Measurements from ENCODE around the gene MOV10L1.
A peak's percentile ranks its signal among the peaks of the same experiment; 100 is the strongest.
"Not testable (repeated sequence)": the region's sequence is repeated elsewhere in the genome, so short reads cannot be mapped to it uniquely, and the experiment has no call there.

The MOV10L1 gene

DNA sequence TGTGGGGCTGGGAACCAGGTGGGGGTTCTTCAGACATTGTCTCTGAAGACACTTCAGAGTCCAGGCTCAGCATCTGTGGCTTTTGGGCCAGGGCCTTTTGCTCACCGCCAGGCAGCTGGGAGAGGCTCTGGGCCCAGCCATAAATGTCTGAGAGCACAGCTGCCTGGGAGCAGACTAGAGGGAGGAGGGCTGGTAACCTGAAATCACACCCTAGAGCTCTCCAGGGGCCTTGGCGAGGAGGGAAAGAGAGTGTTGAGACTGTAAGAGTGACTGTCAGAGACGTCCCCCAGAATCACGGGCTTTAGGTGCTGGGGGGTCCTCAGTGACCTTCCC, 100.0 kb downstream of the MOV10L1 start:
- DNase-seq (ENCODE audit: low read depth): no peak

DNA sequence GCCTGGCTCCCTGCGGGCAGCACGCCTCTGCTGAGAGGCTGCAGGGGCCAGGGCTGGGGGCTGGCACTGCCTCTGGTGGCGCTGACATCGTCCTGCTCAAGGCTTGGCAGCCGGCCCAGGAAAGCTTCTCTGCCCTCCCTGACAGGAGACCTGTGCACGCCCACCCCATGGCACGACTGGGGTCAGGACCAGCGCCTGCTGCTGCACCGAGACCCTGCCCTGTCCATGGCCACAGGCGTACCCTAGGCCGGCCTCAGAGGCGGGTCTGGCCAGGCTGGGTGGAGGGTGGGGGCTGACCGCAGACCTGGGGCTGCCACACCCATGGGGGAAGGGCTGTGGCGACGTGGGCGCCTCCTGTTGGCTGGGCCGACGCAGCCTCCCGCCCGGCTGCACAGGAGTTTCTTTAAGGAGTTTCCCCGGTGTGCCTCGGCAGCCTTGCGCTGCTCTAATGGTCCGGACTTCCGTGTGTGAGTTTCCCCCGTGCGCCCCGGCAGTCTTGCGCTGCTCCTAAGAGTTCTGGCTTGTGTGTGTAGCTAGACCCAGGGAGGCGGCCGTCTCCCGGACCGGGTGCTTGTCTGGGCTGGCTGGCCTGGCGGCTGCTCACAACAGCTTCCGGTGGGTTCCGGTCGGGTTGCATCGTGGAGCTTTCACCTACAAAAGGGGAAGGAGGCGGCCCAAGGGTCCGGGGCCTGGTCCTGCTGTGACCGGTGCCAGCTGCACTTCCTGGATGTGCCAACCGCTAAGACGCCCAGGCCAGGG, 100.6 kb downstream of the MOV10L1 start:
- DNase-seq (ENCODE audit: low read depth): peak; percentile 83

DNA sequence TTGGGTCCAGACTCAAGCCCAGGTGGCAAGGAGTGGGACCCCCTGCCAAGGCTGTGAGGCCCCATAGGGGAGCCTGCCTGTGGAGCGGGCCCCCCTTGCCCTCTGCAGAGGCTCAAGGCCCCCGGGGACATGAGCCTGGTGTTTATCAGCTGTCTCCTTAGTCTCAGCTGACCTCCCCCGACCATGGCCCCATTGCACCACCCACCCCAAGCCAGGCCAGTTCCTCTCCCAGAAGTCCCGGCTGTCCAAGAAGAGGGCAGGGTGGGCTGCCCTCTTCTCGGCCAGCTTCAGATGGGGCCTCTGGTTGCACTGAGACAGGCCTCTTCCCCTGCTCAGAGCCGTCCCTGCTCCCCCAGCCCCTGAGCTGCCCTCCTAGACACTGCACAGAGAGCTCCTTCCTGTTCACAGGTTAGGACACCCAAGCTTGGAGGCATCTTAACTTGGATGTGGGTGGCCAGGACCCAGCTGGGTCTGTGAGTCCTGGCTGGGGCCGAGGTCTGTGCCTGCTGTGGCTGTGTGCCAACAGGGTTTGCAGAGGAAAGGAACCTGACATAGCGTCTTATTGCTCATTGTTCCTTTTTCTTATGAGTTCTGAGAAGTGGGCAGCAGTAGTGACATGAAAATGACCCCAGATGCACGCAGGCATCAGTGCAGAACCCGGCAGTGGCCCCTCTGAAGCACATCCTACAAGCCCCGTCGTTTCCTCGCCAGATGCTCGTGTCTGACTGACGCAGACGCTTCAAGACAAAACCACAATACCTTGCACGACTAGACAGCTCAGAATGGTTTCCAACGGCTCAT, 101.3 kb downstream of the MOV10L1 start:
- DNase-seq (ENCODE audit: low read depth): no peak

DNA sequence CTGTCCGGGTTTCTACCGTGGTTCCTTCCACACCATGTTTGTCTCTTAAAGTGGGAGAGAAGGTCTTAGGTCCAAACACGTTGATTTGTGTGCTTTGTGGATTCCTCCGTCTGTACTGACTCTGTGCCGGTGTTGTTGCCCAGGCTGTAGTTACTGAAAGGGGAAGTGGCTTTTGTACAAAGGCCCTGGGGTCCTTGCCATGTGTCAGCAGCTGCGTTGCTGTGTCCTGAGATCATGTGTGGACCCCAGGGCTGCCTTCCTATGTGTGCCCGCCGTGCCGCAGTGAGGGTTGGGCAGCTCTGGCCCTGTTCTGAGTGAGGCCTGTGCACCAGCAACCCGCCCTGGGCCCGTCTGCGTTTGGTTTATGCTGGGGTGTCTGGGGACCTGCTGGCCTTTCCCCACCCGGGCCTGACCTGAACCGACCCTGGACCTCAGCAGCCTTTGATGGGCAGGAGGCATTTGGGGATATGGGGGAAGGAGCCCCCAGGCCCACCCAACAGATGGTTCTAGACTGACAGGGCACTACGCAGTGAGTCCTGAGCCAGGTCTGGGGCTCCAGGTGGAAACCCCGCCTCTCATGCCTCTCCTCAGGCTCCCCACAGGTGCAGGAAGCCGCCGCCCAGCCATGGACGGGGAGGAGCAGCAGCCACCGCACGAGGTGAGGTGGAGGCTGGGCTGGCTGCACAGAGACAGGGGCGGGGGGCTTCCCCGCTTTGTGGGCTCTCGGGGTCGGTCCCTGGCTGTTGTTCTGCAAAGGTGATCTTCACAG, 102.8 kb downstream of the MOV10L1 start:
- no peak for DNase-seq (ENCODE audit: low read depth)

DNA sequence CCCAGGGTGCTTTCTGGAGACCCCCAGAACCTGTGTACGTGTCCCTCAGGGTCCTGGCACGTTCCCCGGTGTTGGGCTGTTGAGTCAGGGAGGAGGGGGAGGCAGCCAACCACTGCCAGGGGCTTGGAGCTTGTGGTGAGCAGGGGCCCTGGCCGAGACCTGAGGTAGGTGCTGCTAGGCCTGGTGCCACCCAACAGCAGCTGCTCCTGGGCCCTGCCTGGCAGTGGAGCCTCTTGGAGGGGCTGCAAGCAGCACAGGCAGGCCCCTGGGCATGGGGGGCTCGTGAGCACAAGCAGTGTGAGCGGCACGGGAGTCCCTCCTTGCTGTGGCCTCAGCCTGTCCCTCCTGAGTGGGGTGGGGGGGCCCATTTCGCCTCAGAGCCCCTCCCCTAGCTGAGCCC, 103.8 kb downstream of the MOV10L1 start:
- DNase-seq (ENCODE audit: low read depth): no peak

DNA sequence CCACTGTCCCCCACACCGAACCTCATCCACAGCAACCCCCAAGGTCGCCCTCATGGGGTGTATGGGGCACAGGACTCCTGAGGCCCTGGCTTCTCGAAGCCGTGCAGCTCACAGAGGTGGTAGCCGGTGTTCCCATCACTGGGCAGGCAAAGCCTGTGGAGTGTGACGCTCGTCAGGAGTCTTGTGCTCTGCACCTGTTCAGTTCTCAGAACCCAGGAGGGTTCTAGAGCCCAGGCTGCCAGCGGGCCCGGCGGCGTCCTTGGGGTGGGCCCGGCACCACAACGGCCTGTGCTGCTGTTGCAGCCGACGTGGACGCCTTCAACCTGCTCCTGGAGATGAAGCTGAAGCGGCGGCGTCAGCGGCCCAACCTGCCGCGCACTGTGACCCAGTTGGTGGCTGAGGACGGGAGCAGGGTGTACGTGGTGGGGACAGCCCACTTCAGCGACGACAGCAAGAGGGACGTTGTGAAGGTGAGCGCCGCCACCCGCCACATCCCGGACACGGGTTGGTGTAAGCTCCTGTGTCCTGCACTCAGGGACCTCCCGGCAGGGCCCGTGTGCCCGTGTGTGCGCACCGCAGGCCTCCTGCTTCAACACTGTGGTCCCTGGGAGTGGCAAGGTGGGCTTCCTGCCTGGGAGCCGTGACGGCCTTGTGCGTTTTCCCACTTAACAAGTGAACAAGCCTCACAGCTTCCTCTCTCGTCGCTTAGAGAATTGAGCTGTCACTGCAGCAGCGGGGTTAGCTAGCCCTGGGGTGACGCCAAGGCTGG, 104.4 kb downstream of the MOV10L1 start:
- no peak for DNase-seq (ENCODE audit: low read depth)

DNA sequence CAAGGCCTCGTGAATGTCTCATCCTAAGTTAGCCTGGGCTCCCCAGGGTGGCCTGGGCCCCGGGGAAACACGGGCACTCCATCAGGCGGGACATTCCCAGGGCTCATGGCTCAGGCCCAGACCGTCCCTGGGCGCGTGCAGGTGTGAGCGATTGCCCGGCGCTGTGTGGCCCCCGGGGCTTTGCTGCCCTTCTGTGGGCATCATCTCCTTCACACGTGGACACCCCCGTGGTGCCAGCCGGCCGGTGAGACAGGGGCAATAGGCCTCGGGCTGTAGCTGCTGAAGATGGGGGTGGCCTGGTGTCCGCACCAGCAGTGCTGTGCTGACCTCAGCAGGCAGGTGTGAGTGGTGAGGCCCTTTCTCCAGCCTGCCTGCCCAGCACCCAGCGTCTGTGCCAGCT, 106.5 kb downstream of the MOV10L1 start:
- DNase-seq (ENCODE audit: low read depth): no peak

DNA sequence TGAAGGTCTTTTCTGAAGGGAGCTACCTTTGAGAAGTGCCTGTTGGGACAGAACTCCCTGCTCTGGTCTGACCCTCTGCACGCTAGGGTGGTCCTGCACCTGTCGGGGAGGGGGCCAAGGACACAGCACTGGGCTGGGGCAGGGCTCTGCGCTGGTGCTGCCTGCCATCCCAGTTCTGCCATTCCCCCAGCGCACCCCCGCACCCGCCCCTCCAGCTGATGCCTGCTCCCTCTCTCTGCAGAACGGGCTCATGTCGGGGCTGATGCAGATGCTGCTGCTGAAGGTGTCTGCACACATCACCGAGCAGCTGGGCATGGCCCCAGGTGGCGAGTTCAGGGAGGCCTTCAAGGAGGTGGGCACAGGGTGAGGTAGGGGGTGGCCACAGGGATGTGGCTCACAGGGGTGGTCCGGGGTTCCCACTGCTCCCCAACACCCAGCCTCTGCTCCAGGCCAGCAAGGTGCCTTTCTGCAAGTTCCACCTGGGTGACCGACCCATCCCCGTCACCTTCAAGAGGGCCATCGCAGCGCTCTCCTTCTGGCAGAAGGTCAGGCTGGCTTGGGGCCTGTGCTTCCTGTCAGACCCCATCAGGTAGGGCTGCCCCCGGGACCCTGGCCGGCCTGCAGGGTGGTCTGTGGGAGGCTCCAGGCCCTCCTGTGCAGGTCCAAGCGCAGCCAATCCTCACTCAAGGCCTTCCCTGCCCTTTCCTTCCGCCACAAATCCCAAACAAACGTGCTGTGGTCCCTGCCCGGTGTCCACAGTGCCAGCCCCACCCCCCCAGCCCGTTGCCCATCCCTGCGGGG, 107.4 kb downstream of the MOV10L1 start:
- no peak for DNase-seq (ENCODE audit: low read depth)

DNA sequence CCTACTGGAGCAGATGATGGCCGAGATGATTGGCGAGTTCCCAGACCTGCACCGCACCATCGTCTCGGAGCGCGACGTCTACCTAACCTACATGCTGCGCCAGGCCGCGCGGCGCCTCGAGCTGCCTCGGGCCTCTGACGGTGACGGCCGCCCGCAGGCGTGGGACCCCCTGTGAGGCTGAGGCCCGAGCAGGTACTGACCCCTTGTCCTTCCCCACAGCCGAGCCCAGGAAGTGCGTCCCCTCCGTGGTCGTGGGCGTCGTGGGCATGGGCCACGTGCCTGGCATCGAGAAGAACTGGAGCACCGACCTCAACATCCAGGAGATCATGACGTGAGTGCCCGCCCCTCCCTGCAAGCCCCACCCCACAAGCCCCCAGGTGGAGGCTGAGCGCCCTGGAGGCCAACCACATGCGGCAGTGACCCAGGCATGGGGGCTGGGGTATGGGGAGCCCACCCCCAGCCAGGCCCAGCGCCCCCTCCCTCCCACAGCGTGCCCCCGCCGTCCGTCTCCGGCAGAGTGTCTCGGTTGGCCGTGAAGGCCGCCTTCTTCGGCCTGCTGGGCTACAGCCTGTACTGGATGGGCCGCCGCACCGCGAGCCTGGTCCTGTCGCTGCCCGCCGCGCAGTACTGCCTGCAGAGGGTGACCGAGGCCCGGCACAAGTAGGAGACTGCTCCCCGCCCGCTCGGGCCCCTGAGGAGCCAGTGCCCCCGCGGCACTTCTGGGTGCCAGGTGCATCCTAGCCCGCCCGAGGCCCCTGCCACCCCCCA, 108.2 kb downstream of the MOV10L1 start:
- no peak for DNase-seq (ENCODE audit: low read depth)

DNA sequence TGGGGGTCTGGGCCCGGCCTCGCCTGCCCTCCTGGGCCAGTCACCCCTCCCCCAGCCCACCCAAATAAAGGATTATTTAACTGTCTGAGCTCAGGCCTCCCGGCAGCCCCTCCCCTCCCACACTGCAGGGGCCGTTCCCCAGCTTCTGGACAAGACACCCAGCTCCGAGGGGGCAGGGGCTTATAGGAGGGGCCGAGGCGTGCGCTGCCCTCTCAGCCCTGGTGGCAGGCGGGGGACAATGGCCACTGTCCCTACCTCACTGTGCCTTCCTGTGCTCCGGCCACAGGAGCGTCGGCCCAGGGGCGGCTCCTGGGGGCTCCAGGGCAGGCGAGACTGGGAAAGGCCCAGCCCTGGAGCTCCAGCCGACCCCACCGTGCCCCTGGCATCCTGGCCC, 108.8 kb downstream of the MOV10L1 start:
- DNase-seq (ENCODE audit: low read depth): no peak

DNA sequence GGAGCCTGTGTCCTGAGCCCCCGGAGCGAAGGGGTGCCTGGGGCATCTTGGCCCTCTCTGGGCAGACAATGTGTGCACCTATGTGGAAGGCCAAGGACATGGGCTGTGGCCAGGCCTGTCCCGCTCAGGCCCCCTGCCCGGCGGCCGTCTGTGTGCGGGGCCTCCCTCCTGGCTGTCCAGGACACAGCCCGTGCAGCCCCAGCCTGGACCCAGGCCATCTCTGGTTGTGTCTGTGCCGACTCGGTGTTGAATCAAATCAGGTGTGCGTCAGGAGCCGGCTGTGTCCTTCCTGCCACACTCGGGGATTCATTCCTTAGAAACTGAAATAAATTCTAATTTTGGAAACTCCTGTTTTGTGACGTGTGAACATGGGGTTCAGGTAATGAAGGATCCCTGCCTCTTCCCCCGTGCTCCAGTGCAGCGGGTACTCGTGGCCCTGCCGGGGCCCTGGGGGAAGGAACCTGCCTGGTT, 109.5 kb downstream of the MOV10L1 start:
- no peak for DNase-seq (ENCODE audit: low read depth)

DNA sequence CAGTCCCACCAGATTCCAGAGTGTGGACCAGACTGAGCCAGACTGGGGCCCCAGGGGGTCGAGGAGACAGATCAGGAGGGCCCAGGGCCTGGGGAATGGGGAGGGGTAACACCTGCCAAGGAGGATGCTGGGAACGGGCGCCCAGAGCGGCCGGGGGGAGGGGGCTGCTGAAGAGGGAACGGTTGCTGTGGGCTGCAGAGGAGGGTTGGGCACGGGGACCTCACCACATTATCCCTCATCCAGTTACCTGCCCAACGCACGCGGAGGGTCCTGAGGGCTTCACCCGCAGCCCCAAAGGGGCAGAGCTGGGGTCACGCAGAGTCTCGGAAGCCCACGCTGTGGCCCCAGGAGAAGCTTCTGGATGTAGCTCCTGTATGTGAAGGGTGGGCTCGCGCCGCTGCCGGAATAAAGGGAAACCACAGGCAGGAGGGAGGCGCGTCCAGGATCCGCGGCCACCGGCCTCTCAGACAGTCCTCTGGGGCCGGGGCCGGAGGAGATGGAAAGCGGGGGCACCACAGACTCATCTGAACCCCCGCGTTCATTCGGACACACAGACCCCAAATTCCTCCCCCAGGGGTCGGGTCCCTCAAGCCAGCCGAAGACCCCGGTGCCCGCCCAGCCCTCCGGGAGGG, 110.1 kb downstream of the MOV10L1 start:
- no peak for DNase-seq (ENCODE audit: low read depth)

DNA sequence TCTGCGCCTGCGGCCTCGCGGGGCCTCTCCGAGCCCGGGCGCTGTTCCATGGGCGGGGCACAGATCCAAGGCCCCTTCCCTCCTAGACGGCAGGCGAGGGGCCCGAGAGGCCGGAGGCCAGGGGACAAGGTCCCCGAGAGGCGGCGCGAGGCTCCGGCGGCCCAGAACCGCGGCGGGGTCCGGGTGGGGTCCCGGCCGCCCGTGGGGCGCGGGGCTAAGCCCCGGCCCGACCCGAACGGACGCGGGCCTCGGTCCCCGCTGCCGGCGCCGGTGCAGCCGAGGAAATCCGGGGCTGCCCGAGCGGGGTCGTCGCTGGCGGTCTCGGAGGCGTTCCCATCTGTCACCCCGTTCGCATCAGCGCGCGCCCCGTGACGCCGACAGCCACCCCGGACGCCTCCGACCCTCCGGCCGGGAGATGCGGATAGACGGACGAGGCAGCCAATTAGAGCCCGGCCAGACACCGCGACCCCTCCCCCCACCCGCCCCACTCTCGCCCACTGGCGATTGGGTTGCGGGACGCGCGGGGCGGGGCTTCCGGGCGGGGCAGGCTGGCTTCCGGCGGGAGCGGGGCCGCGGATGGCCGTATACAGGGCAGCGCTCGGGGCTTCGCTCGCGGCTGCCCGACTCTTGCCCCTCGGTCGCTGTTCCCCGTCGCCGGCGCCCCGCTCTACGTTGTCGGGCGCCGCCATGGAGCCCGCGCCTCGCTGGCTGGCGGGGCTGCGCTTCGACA, 110.8 kb downstream of the MOV10L1 start, which contains the start of gene SELENOO:
Gene SELENOO (plus strand): TSS at position 551 of the 730 bp plus-strand sequence. CDS start 26 bp downstream, at position 577.
- DNase-seq (ENCODE audit: low read depth): no peak

DNA sequence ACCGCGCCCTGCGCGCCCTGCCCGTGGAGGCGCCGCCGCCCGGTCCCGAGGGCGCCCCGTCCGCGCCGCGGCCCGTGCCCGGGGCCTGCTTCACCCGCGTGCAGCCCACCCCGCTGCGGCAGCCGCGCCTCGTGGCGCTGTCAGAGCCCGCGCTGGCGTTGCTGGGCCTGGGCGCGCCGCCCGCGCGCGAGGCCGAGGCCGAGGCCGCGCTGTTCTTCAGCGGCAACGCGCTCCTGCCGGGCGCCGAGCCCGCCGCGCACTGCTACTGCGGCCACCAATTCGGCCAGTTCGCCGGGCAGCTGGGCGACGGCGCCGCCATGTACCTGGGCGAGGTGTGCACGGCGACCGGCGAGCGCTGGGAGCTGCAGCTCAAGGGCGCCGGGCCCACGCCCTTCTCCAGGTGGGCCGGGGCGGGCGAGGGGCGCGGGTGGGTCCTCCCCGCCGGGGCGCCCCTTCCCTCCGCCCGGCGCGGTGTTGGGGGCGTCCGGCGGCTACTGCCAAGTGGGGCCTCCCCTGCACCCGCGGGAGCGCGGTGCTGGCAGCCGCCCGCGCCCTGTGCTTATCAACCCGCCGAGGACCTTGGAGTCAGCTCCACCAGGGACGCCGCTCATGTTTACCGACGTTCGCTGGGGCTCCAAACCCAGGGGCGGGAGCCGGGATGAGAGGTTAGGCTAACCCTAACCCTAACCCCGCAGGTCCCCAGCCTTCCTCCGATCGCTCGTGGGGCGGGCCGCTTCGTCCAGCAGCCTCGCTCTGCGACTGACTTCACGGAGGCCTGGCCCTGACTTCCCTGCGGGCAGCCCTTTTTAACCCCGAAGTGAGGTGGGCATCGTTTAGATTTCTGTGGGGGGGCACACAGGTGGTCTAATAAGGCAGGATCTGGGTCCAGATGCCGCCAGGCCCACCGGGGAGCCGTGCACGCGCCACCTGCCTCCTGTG, 111.7 kb downstream of the MOV10L1 start:
- no peak for DNase-seq (ENCODE audit: low read depth)

DNA sequence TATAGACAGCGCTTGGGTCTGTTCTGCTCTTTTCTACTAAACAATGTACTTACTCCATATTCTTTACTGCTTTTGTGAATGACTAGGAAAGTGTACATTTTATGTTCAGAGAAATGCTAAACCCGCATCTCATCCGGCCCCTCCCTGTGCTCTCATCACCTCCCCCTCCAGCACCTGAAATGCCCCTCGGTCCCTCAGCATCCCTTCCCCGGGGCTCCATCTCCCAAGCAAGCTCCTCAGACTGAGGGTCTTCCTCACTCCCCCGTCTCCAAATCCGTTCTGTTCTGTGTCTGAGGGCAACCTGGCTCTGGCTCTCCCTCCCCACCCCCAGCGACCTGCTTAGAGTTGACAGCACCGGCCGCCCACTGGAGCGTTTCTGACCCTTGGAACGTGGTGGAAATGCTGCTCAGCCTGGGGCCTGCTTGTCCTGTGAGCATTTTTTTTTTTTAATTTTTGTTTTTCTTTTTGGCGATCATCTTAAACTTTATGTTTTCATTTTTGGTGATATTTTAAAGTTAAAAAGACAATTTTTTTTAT, 112.4 kb downstream of the MOV10L1 start:
- DNase-seq (ENCODE audit: low read depth): no peak

DNA sequence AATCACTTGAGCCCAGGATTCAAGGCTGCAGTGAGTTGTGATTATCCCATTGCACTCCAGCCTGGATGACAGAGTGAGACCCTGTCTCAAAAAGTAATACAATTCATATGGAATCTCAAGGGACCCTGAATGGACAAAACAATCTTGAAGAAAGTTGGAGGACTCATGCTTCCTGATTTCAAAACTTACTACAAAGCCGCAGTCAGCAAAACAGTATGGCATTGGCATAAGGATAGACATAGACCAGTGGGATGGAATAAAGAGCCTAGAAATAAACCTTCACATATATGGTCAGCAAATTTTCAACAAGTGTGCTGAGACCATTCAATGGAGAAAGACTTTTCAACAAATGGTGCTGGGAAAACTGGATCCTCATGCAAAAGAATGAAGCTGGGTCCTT, 113.5 kb downstream of the MOV10L1 start:
- no peak for DNase-seq (ENCODE audit: low read depth)

DNA sequence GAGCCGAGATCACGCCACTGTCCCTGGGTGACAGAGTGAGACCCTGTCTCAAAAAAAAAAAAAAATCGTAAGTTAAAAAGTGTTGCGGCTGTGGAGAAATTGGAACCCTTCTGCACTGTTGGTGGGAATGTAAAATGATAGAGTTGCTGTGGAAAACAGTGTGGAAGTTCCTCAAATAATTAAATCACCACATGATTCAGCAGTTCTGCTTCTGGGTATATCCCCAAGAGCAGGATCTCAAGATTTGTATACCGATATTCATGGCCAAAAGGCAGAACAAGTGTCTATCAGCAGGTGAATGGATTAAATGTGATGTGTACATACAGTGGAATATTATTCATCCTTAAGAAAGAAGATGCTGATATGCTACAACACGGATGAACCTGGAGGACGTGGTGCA, 114.8 kb downstream of the MOV10L1 start:
- DNase-seq (ENCODE audit: low read depth): no peak

DNA sequence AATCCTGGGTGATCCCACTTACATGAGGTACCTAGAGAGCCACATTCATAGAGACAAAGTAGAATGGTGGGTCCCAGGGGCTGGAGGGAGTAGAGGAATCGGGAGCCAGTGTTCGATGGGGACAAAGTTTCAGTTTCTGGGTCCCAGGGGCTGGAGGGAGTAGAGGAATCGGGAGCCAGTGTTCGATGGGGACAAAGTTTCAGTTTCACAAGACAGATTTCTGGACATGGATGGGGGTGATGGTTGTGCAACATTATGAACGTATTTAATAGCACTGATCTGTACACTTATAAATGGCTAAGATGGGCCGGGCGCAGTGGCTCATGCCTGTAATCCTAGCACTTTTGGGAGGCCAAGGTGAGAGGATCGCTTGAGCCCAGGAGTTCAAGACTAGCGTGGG, 115.2 kb downstream of the MOV10L1 start:
- DNase-seq (ENCODE audit: low read depth): not testable (repeated sequence)

All from CMK (cell line).